SK-N-SH treated with all-trans-retinoic acid at 6 μM for 48 hours (cell line): ENCODE data around the gene DOP1B.

Source experiments
- ATAC-seq: fragments of 200-7000 bp; cut with Tn5 transposase; 3 replicates; pipeline ENCODE4 v1.9.1; 2020; ENCODE audit warnings: mild to moderate bottlenecking, moderate library complexity
- ARNTL ChIP-seq: fragments of 450-650 bp; formaldehyde crosslinking; IDR thresholded peaks from 2 replicates; pipeline ENCODE4 v1.5.0; 2020; ENCODE audit warnings: low read depth, mild to moderate bottlenecking, moderate library complexity, borderline replicate concordance
- BACH2 ChIP-seq: fragments of 250-450 bp; sonication (Bioruptor Pico); IDR thresholded peaks from 2 replicates; pipeline ENCODE4 v1.9.0; 2021; ENCODE audit warnings: mild to moderate bottlenecking, borderline replicate concordance
- CSDC2 ChIP-seq: fragments of 250-450 bp; sonication (Bioruptor Pico); IDR thresholded peaks from 2 replicates; pipeline ENCODE4 v1.5.0; 2020; ENCODE audit warnings: mild to moderate bottlenecking, moderate library complexity
- ESRRG ChIP-seq: fragments of 250-450 bp; sonication (Bioruptor Pico); IDR thresholded peaks from 2 replicates; pipeline ENCODE4 v1.6.1; 2021; ENCODE audit warnings: mild to moderate bottlenecking
- ISL1 ChIP-seq: fragments of 250-450 bp; sonication (Bioruptor Pico); IDR thresholded peaks from 2 replicates; pipeline ENCODE4 v2.1.2; 2022; ENCODE audit warnings: mild to moderate bottlenecking, moderate library complexity
- OSR1 ChIP-seq: fragments of 250-450 bp; sonication (Bioruptor Pico); IDR thresholded peaks from 2 replicates; pipeline ENCODE4 v1.8.0; 2022; ENCODE audit warnings: moderate library complexity, mild to moderate bottlenecking, inconsistent platforms
- PPARA ChIP-seq: fragments of 250-450 bp; sonication (Bioruptor Pico); IDR thresholded peaks from 2 replicates; pipeline ENCODE4 v1.5.0; 2020; ENCODE audit warnings: mild to moderate bottlenecking, borderline replicate concordance
- RARB ChIP-seq: fragments of 250-450 bp; sonication (Bioruptor Pico); IDR thresholded peaks from 2 replicates; pipeline ENCODE4 v1.8.0; 2021; ENCODE audit warnings: mild to moderate bottlenecking, moderate library complexity
- TCF4 ChIP-seq: fragments of 250-450 bp; sonication (Bioruptor Pico); IDR thresholded peaks from 2 replicates; pipeline ENCODE4 v1.8.0; 2021; ENCODE audit warnings: mild to moderate bottlenecking, moderate library complexity, borderline replicate concordance
- TOX ChIP-seq: fragments of 250-450 bp; sonication (Bioruptor Pico); IDR thresholded peaks from 2 replicates; pipeline ENCODE4 v1.8.0; 2021; ENCODE audit warnings: mild to moderate bottlenecking, moderate library complexity, borderline replicate concordance
- ZC3H10 ChIP-seq: fragments of 250-450 bp; sonication (Bioruptor Pico); IDR thresholded peaks from 2 replicates; pipeline ENCODE4 v1.5.1; 2021; ENCODE audit warnings: mild to moderate bottlenecking, moderate library complexity
- ZFP3 ChIP-seq: fragments of 250-450 bp; sonication (Bioruptor Pico); IDR thresholded peaks from 2 replicates; pipeline ENCODE4 v1.5.0; 2020; ENCODE audit warnings: mild to moderate bottlenecking, moderate library complexity
- ZFP30 ChIP-seq: fragments of 450-650 bp; formaldehyde crosslinking; IDR thresholded peaks from 2 replicates; pipeline ENCODE4 v1.5.0; 2022; ENCODE audit warnings: mild to moderate bottlenecking, moderate library complexity
- ZNF565 ChIP-seq: fragments of 450-650 bp; formaldehyde crosslinking; conservative IDR thresholded peaks from 2 replicates; pipeline ENCODE4 v1.5.0; 2020; ENCODE audit warnings: low read depth, mild to moderate bottlenecking, moderate library complexity
- ZNF70 ChIP-seq: fragments of 450-650 bp; formaldehyde crosslinking; IDR thresholded peaks from 2 replicates; pipeline ENCODE4 v1.5.0; 2020; ENCODE audit warnings: mild to moderate bottlenecking, moderate library complexity
- ZNF8 ChIP-seq: fragments of 450-650 bp; formaldehyde crosslinking; IDR thresholded peaks from 2 replicates; pipeline ENCODE4 v1.5.0; 2020; ENCODE audit warnings: mild to moderate bottlenecking, moderate library complexity
- TF ChIP-seq, protein P1 (sequence below): fragments of 250-450 bp; sonication (Bioruptor Pico); IDR thresholded peaks from 2 replicates; pipeline ENCODE4 v1.8.0; 2021; ENCODE audit warnings: low read depth, mild to moderate bottlenecking, moderate library complexity, borderline replicate concordance
- TF ChIP-seq, protein P2 (sequence below): fragments of 250-450 bp; sonication (Bioruptor Pico); IDR thresholded peaks from 2 replicates; pipeline ENCODE4 v1.5.1; 2020; ENCODE audit warnings: low read depth, mild to moderate bottlenecking, moderate library complexity
- TF ChIP-seq, protein P3 (sequence below): fragments of 250-450 bp; sonication (Bioruptor Pico); IDR thresholded peaks from 2 replicates; pipeline ENCODE4 v1.5.1; 2021; ENCODE audit warnings: mild to moderate bottlenecking, moderate library complexity
- TF ChIP-seq, protein P4 (sequence below): fragments of 250-450 bp; sonication (Bioruptor Pico); IDR thresholded peaks from 2 replicates; pipeline ENCODE4 v1.8.0; 2020; ENCODE audit warnings: mild to moderate bottlenecking, moderate library complexity, borderline replicate concordance
- TF ChIP-seq, protein P5 (sequence below): fragments of 250-450 bp; sonication (Bioruptor Pico); IDR thresholded peaks from 2 replicates; pipeline ENCODE4 v1.5.0; 2020; ENCODE audit warnings: mild to moderate bottlenecking, moderate library complexity

Gene DOP1B

DNA sequence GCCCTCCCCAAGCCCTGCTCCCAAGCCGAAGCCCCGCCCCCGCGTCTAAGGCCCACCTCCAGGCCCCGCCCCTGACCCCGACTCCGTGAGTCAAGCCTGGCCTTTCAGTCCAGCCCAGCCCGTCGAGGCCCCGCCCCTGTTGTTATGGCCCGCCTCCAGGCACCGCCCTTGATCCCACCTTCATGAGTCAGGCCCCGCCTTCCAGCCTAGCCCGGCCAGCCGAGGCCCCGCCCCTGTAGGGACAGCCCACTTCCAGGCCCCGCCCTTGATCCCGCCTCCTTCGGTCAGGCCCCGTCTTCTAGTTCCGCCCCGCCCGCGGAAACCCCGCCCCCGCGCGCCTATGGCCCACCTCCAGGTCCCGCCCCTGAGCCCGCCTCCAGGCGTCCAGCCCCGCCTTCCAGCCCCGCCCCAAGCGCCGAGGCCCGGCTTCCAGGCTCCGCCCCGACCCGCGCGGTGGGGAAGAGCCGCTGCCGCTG lies 247 bp upstream of the DOP1B start (continued):
- TF ChIP-seq, protein P1, sequence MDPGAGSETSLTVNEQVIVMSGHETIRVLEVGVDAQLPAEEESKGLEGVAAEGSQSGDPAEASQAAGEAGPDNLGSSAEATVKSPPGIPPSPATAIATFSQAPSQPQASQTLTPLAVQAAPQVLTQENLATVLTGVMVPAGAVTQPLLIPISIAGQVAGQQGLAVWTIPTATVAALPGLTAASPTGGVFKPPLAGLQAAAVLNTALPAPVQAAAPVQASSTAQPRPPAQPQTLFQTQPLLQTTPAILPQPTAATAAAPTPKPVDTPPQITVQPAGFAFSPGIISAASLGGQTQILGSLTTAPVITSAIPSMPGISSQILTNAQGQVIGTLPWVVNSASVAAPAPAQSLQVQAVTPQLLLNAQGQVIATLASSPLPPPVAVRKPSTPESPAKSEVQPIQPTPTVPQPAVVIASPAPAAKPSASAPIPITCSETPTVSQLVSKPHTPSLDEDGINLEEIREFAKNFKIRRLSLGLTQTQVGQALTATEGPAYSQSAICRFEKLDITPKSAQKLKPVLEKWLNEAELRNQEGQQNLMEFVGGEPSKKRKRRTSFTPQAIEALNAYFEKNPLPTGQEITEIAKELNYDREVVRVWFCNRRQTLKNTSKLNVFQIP (CRISPR knock-in tag) = no peak
- TF ChIP-seq, protein P2, sequence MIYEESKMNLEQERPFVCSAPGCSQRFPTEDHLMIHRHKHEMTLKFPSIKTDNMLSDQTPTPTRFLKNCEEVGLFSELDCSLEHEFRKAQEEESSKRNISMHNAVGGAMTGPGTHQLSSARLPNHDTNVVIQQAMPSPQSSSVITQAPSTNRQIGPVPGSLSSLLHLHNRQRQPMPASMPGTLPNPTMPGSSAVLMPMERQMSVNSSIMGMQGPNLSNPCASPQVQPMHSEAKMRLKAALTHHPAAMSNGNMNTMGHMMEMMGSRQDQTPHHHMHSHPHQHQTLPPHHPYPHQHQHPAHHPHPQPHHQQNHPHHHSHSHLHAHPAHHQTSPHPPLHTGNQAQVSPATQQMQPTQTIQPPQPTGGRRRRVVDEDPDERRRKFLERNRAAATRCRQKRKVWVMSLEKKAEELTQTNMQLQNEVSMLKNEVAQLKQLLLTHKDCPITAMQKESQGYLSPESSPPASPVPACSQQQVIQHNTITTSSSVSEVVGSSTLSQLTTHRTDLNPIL = no peak
- TF ChIP-seq ZNF70 (CRISPR knock-in tag) = no peak
- no peak for TF ChIP-seq CSDC2

DNA sequence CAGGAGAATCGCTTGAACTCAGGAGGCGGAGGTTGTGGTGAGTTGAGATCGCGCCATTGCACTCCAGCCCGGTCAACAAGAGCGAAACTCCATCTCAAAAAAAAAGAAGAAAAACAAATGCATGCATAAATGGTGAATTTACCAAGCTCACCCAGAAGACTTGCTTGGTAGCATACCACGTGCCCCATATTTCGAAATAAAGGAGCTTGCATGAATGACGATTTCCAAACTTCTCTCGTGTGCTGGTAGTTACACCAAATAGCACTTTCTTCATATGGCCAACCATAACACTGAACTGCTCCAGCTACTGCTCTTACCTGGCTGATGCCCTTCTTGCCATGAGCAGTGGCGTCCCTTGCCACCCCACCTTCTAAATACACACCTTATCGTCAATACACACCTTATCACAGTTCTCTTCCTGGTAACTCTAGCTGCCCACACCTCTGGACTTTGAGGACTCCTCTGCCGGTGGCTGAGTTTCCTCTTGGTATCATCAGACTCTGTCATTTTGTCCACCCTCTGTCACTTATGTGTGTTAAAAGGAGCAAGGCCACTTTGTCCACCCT lies 2.8 kb downstream of the DOP1B start:
- no peak for ATAC-seq
- TF ChIP-seq BACH2 (CRISPR knock-in tag) (no peak), ARNTL (CRISPR knock-in tag) (no peak), ZFP30 (no peak), ZNF70 (CRISPR knock-in tag) (no peak), ZFP3 (CRISPR knock-in tag) (no peak), ZNF8 (CRISPR knock-in tag) (no peak), ZC3H10 (no peak), OSR1 (CRISPR knock-in tag) (no peak), RARB (CRISPR knock-in tag) (no peak), TCF4 (CRISPR knock-in tag) (no peak), ESRRG (CRISPR knock-in tag) (no peak), PPARA (no peak), TOX (CRISPR knock-in tag) (no peak), ISL1 (CRISPR knock-in tag) (no peak), ZNF565 (no peak)
- TF ChIP-seq, protein P1 (CRISPR knock-in tag) = no peak
- TF ChIP-seq, protein P3, sequence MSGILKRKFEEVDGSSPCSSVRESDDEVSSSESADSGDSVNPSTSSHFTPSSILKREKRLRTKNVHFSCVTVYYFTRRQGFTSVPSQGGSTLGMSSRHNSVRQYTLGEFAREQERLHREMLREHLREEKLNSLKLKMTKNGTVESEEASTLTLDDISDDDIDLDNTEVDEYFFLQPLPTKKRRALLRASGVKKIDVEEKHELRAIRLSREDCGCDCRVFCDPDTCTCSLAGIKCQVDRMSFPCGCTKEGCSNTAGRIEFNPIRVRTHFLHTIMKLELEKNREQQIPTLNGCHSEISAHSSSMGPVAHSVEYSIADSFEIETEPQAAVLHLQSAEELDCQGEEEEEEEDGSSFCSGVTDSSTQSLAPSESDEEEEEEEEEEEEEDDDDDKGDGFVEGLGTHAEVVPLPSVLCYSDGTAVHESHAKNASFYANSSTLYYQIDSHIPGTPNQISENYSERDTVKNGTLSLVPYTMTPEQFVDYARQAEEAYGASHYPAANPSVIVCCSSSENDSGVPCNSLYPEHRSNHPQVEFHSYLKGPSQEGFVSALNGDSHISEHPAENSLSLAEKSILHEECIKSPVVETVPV (CRISPR knock-in tag) = no peak
- TF ChIP-seq, protein P4, sequence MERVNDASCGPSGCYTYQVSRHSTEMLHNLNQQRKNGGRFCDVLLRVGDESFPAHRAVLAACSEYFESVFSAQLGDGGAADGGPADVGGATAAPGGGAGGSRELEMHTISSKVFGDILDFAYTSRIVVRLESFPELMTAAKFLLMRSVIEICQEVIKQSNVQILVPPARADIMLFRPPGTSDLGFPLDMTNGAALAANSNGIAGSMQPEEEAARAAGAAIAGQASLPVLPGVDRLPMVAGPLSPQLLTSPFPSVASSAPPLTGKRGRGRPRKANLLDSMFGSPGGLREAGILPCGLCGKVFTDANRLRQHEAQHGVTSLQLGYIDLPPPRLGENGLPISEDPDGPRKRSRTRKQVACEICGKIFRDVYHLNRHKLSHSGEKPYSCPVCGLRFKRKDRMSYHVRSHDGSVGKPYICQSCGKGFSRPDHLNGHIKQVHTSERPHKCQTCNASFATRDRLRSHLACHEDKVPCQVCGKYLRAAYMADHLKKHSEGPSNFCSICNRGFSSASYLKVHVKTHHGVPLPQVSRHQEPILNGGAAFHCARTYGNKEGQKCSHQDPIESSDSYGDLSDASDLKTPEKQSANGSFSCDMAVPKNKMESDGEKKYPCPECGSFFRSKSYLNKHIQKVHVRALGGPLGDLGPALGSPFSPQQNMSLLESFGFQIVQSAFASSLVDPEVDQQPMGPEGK = no peak
- TF ChIP-seq, protein P5, sequence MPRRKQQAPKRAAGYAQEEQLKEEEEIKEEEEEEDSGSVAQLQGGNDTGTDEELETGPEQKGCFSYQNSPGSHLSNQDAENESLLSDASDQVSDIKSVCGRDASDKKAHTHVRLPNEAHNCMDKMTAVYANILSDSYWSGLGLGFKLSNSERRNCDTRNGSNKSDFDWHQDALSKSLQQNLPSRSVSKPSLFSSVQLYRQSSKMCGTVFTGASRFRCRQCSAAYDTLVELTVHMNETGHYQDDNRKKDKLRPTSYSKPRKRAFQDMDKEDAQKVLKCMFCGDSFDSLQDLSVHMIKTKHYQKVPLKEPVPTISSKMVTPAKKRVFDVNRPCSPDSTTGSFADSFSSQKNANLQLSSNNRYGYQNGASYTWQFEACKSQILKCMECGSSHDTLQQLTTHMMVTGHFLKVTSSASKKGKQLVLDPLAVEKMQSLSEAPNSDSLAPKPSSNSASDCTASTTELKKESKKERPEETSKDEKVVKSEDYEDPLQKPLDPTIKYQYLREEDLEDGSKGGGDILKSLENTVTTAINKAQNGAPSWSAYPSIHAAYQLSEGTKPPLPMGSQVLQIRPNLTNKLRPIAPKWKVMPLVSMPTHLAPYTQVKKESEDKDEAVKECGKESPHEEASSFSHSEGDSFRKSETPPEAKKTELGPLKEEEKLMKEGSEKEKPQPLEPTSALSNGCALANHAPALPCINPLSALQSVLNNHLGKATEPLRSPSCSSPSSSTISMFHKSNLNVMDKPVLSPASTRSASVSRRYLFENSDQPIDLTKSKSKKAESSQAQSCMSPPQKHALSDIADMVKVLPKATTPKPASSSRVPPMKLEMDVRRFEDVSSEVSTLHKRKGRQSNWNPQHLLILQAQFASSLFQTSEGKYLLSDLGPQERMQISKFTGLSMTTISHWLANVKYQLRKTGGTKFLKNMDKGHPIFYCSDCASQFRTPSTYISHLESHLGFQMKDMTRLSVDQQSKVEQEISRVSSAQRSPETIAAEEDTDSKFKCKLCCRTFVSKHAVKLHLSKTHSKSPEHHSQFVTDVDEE = no peak
- TF ChIP-seq, protein P2 = no peak
